Activated CD4-positive, alpha-beta T cell treated with anti-CD3 and anti-CD28 coated beads, Interleukin-2, Interleukin-4, amounts not matched to agents 100 ng/mL and 50 ng/mL, durations not matched to agents 16 hours and 8 hours (primary cell): ENCODE data around the gene ROPN1B.
"Not testable (repeated sequence)": the region's sequence is repeated elsewhere in the genome, so short reads cannot be mapped to it uniquely, and the experiment has no call there.

Experiments
- DNase-seq: peaks from one replicate; pipeline ENCODE4 v3.0.0-alpha.2; 2020; ENCODE audit warnings: low spot score

The ROPN1B gene

GRCh38 chr3:125968701-125969592, at the start of gene ROPN1B:
Gene ROPN1B, plus strand, starts transcription at chr3:125969178. Its CDS starts 2,877 bp downstream, at chr3:125972055.
- DNase-seq: not testable (repeated sequence)

GRCh38 chr3:125920191-125920590, 48.8 kb upstream of the ROPN1B start:
- not testable (repeated sequence) for DNase-seq

- not testable (repeated sequence) for DNase-seq
Measured at GRCh38 chr3:125920751-125921279, 48.2 kb upstream of the ROPN1B start.

DNA sequence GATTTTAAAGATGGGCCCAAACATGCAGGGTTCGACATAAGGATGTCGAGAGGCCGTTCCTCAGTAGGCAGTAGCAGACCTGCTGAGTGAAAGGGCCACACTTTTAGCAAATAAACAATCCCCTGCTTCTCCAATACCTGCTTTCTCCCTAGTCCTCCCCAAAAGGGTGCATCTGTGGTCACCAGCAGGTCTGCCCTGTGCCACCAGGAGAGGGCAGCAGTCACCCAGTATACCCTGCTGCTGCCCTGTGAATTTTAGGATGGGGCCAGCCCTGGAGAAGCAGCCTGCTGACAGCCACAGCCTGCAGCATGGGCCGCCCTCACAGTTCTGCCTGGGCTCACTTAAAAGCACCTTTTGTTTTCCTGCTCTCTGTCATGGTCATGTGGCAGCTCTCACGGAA, 47.3 kb upstream of the ROPN1B start:
- peak; percentile 51 for DNase-seq

DNA sequence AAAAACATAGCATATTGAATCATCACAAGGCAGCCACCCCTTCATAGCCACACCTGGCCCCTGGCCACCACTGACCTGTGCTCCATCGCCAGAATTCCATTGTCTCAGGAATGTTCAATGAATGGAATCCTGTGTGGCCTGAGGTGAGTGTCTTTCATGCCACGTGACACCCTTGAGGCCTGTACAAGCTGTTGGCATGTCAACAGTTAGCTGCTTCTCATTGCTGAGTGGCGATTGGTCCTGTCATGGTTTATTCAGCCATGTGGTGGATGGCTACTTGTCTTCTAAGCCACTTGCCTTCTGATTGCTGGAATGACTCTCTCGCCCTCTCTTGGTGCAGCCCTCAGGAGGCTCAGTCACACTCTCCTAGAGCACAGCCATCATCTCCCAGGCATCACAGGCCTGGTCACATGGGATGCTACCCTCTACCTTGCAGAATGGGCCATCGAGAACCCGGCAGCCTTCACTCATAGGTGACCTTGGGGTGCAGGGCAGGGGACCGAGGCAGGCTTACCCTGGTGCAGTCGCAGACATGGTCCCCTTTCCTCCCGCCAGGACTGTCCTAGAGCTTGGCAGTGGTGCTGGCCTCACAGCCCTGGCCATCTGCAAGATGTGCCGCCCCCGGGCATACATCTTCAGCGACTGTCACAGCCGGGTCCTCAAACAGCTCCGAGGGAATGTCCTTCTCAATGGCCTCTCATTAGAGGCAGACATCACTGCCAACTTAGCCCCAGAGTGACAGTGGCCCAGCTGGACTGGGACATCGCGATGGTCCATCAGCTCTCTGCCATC, 45.5 kb upstream of the ROPN1B start:
- DNase-seq: not testable (repeated sequence)

- DNase-seq: not testable (repeated sequence)
Measured at GRCh38 chr3:125924276-125924675, 44.7 kb upstream of the ROPN1B start.

- not testable (repeated sequence) for DNase-seq
Measured at GRCh38 chr3:125925727-125926126, 43.3 kb upstream of the ROPN1B start.

DNA sequence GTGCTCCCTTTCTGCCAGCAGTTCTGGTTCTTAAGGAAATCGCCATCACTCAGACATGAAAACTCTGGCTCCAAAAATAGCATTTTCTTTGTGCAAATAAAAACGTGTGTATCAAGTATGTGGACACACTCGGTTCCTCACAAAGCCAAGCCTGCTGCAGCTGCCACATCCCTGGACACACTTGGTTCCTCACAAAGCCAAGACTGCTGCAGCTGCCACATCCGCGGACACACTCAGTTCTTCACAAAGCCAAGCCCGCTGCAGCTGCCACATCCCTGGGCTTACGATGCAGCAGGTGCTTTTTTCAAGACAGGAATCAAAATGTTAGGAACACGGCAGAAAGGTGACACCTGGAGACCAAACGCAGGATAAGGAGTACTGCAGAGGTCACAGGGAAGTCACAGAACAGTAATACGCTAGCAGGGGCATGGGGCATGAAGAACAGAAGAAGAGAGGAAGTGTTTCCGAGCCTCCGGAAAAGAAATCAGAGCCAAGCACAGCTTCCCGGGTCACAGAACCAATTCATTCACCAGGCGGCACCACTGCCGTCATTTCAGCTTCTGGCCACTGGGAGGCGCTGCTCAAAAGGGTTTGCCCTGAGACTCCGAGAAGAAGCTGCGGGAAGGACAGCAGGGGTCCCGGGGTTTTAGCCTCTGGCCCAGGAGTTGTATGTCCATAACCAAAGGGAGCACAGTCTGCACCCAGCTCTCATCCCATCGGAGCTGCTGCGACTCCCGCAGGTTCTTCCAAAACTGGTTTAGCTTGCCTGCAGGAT, 40.0 kb upstream of the ROPN1B start:
- peak; percentile 61 for DNase-seq

DNA sequence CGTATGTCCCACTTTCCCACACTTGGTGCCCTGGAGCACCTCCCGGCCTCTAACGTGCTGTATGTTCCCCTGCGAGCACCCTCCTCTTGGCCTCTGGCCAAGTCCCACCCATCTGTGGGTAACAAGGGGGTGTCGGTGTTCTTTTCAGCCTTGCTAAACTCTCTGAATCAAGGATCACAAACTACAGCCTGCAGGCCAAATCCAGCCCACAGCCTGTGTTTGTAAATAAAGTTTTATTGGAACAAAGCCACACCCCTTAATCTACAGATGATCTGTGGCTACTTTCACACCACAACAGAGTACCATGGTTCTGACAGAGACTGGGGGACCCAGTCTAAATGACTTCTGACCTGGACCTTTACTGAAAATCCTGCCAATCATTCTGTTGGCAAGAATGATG, 39.2 kb upstream of the ROPN1B start:
- DNase-seq: not testable (repeated sequence)

DNA sequence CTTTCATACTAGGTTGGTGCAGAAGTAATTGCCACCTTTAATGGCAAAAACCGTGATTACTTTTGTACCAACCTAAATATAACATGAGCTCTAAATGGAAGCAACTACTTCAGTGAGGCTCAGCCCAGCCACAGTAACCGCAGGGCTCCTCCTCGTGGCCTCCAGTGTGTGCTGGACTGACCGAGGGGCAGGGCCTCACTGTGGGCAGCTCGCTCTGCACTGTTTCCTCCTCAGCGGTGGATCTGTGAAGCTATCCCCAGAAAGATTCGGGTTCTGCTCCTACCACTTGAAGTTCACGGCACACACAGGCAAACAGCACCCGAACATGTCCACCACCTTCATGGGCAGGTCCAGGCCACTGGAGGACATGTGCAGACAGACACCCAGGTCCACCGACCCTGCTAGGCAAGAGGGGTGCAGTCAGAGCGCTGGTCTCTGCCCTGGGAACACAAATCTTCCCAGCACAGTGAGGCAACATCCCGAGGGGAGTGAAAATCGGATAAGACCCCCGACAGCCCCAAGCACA, 37.6 kb upstream of the ROPN1B start:
- DNase-seq: not testable (repeated sequence)

- DNase-seq: not testable (repeated sequence)
Measured at GRCh38 chr3:125933397-125934173, 35.4 kb upstream of the ROPN1B start.

DNA sequence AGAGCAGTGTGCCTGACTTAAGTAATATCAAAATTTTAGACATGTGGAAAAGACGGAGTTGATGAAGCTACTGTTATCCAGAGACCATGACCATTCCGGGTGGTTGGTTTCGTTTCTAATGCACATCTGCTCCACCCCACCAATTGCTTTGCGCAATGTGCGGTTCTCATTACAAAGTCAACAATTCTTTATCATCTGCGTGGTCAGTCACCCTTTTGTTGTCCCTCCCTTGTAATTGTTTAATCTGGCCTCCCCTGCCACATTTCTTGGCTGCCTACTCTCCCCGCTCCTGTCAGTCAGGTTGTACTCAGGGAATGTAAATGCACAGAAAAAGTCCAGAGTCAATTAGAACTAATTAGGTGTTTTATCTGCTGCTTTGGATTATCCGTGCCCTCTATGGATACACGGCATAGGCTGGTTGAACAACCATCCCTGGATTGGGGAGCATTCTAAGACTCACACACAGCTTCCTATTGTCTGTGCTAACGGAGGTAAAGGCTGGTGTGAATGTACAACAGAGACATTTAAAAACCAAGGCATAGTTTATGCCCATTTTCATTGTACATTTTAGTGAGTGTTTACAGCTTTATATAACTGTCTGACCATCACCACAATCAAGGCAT, 33.6 kb upstream of the ROPN1B start:
- not testable (repeated sequence) for DNase-seq

DNA sequence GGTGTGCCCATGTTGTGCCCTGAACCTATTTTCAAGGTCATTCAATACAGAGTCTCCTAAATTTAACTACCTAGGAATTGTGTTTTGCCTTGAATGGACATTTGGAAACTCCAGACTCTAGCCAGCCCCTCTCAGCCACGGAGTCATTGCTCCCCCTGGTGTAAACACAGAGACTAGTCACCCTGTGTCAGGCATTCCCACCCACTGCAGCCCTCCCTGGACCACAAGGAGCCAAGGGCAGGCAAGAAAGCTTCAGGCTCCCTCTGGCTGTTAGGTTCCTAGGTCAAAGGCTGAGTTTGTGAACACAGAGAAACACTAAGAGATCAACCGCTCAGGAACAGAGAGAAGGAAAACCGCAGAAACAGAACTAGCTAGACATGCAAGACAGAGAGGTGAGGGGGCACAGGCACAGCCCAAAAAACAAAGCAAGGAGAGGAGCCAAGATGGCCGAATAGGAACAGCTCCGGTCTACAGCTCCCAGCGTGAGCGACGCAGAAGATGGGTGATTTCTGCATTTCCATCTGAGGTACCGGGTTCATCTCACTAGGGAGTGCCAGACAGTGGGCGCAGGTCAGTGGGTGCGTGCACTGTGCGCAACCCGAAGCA, 32.7 kb upstream of the ROPN1B start:
- DNase-seq: not testable (repeated sequence)

DNA sequence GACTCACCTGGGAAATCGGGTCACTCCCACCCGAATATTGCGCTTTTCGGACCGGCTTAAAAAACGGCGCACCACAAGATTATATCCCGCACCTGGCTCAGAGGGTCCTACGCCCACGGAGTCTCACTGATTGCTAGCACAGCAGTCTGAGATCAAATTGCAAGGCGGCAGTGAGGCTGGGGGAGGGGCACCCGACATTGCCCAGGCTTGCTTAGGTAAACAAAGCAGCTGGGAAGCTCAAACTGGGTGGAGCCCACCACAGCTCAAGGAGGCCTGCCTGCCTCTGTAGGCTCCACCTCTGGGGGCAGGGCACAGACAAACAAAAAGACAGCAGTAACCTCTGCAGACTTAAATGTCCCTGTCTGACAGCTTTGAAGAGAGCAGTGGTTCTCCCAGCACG, 32.1 kb upstream of the ROPN1B start:
- DNase-seq: not testable (repeated sequence)

- DNase-seq: not testable (repeated sequence)
Measured at GRCh38 chr3:125947806-125948205, 21.2 kb upstream of the ROPN1B start.

GRCh38 chr3:125948901-125949300, 20.1 kb upstream of the ROPN1B start:
- DNase-seq: not testable (repeated sequence)

- not testable (repeated sequence) for DNase-seq
Measured at GRCh38 chr3:125951176-125951575, 17.8 kb upstream of the ROPN1B start.

GRCh38 chr3:125957020-125957419, 12.0 kb upstream of the ROPN1B start:
- not testable (repeated sequence) for DNase-seq

DNA sequence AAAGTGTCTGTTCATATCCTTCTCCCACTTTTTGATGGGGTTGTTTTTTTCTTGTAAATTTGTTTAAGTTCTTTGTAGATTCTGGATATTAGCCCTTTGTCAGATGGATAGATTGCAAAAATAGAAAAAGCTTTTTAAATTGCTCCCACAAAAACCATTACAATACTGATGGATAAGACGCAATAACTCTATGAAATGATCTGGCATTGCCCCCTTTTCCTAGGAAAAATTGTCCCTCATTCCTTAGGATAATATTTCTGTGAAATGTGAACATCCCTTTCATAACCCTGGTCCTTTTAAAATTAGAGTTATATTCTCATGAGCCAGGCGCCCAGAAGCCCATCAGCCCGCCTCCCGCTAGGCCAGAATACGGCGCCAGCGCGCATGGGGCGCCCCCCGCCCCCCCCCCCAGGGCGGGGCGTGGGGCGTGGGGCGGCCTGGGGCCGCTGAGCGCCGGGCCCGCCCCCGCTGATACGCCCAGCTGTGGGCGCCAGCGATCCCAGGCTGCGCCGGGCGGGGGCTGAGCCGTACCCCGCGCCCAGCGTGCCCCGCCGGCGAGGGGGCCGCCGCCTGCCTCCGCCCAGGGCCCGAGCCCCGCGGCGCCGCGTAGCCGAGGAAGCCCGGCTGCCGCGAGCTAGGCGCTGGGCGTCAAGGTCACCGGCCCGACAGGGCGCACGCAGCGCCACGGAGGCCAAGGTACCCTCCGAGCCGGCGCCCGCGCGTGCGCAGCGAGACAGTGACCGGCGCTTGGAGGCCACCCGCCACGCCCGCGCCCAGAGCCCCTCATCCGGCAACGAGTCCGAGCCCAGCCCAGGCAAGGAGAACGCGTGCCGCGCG, 11.1 kb upstream of the ROPN1B start:
- DNase-seq: no peak
